ENCODE data around the gene HEPACAM. TPM values are rescaled to one million over a fixed set of nuclear protein-coding genes. Genes with fewer than 3 reads are reported as not detected.
A peak's percentile ranks its signal among the peaks of the same experiment; 100 is the strongest.

HEPACAM gene
- total RNA-seq, 4 donors from 2014 or later: 0.42 to 2.1 (median 1.1) TPM

- WGBS: 68% methylated on average over 18 of the region's 20 CpGs
- intact Hi-C loops (cut with DNase I): no loop called here
- DNase-seq (ENCODE audit: extremely low spot score): no peak
- Histone ChIP-seq H3K4me3 (peak overlapping the region; percentile 40 to 50 (median 42)), H3K4me1 (peaks cover 51 to 81% (median 62%) of the 10 kb centered on the region in 4 donors), H3K36me3 (peaks cover 0 to 42% (median 0%) of the 10 kb centered on the region in 4 donors), H3K27ac (replicated peaks in 1 of 4) (peak overlapping the region; percentile 58 to 76 (median 68)), H3K27me3 (peaks cover 0 to 16% (median 0%) of the 10 kb centered on the region in 4 donors), H3K9me3 (no peaks in the 10 kb centered on the region)
- TF ChIP-seq POLR2A (IDR thresholded peaks at IDR 0.05; ENCODE audit: low read depth) (no peak), EP300 (IDR thresholded peaks at IDR 0.05) (no peak), POLR2AphosphoS5 (IDR thresholded peaks at IDR 0.05) (no peak), CTCF (IDR thresholded peaks at IDR 0.05) (no peak)
These were observed 40.3 kb downstream of the HEPACAM start for GRCh38 chr11:124895471-124895971.

- intact Hi-C loops (cut with DNase I): no loop called here
- Histone ChIP-seq H3K27me3 (peaks cover 0 to 11% (median 0%) of the 10 kb centered on the region in 4 donors), H3K4me3 (peak overlapping the region; percentile 40 to 50 (median 42)), H3K4me1 (peaks cover 52 to 83% (median 61%) of the 10 kb centered on the region in 4 donors), H3K9me3 (no peaks in the 10 kb centered on the region), H3K36me3 (peaks cover 0 to 49% (median 0%) of the 10 kb centered on the region in 4 donors), H3K27ac (replicated peaks in 1 of 4) (peak overlapping the region; percentile 58 to 76 (median 68))
- WGBS: 69% methylated on average over 4 of the region's 4 CpGs
- DNase-seq (ENCODE audit: extremely low spot score): no peak
- no peak for TF ChIP-seq POLR2A (IDR thresholded peaks at IDR 0.05; ENCODE audit: low read depth)
- no peak for TF ChIP-seq CTCF (IDR thresholded peaks at IDR 0.05)
- no peak for TF ChIP-seq EP300 (IDR thresholded peaks at IDR 0.05)
- TF ChIP-seq POLR2AphosphoS5 (IDR thresholded peaks at IDR 0.05): no peak
These were observed 41.0 kb downstream of the HEPACAM start for GRCh38 chr11:124894606-124895430.

- WGBS: 89% methylated on average over 8 of the region's 14 CpGs
- H3K4me1 ChIP-seq: peaks cover 42 to 84% (median 53%) of the 10 kb centered on the region in 4 donors
- H3K36me3 ChIP-seq: peaks cover 0 to 51% (median 0%) of the 10 kb centered on the region in 4 donors
- no peak for DNase-seq (ENCODE audit: extremely low spot score)
- intact Hi-C loops (cut with DNase I): no loop called here
- peaks cover 0 to 13% (median 0%) of the 10 kb centered on the region in 4 donors for H3K27me3 ChIP-seq
- no peak overlapping the region for H3K4me3 ChIP-seq
- TF ChIP-seq EP300 (IDR thresholded peaks at IDR 0.05) (no peak), CTCF (IDR thresholded peaks at IDR 0.05) (no peak), POLR2AphosphoS5 (IDR thresholded peaks at IDR 0.05) (no peak), POLR2A (IDR thresholded peaks at IDR 0.05; ENCODE audit: low read depth) (no peak)
- peak overlapping the region in 2 of 4 donors; percentile 39 to 76 for H3K27ac ChIP-seq (replicated peaks in 1 of 4)
- no peaks in the 10 kb centered on the region for H3K9me3 ChIP-seq
These were observed 42.0 kb downstream of the HEPACAM start for GRCh38 chr11:124893781-124894401.

GRCh38 chr11:124892750-124893454, 42.9 kb downstream of the HEPACAM start:
- H3K27ac ChIP-seq (replicated peaks in 1 of 4): peak overlapping the region; percentile 14 to 42 (median 23)
- peaks cover 0 to 21% (median 0%) of the 10 kb centered on the region in 4 donors for H3K27me3 ChIP-seq
- peaks cover 0 to 52% (median 0%) of the 10 kb centered on the region in 4 donors for H3K36me3 ChIP-seq
- 77% methylated on average over 9 of the region's 9 CpGs for WGBS
- no peak for DNase-seq (ENCODE audit: extremely low spot score)
- no peak overlapping the region for H3K4me3 ChIP-seq
- H3K9me3 ChIP-seq: no peaks in the 10 kb centered on the region
- H3K4me1 ChIP-seq: peaks cover 38 to 82% (median 45%) of the 10 kb centered on the region in 4 donors
- intact Hi-C loops (cut with DNase I): no loop called here
- TF ChIP-seq EP300 (IDR thresholded peaks at IDR 0.05) (no peak), POLR2AphosphoS5 (IDR thresholded peaks at IDR 0.05) (peak in 1 of 2 donors; percentile 19), POLR2A (IDR thresholded peaks at IDR 0.05; ENCODE audit: low read depth) (no peak)
